GM19452 (cell line): ENCODE measurements around the gene DNAJC12.
"Not testable (repeated sequence)": the region's sequence is repeated elsewhere in the genome, so short reads cannot be mapped to it uniquely, and the experiment has no call there.

Experiments used
- ATAC-seq: cut with Tn5 transposase; IDR thresholded peaks from one replicate; pipeline ENCODE4 v1.9.1; 2021; ENCODE audit not compliant: unreplicated experiment

DNAJC12 gene

DNA sequence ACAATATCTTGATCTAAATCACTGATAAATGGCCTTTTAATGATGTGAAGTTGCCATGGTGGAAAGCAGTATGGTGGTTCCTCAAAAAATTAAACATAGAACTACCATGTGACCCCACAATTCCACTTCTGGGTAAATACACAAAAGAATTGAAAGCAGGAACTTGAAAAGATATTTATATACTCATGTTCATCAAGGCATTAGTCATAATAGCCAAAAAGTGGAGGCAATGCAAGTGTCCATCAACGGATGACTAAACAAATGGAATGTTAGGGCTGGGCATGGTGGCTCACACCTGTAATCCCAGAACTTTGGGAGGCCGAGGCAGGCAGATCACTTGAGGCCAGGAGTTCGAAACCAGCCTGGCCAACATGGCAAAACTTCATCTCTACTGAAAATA is 2.0 kb upstream of the DNAJC12 start:
- no peak for ATAC-seq

DNA sequence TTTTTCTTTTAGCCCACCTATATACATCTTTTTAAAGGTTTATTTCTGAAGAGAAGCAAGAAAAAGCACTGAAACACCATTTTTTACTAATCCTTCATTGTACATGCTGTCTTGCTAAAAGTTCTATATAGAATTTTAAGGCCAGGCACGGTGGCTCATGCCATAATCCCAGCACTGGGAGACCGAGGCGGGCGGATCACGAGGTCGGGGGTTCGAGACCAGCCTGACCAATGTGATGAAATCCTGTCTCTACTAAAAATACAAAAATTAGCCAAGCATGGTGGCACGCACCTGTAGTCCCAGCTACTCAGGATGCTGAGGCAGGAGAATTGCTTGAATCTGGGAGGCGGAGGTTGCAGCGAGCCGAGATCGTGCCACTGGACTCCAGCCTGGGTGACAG is 1.5 kb upstream of the DNAJC12 start:
- ATAC-seq: not testable (repeated sequence)

DNA sequence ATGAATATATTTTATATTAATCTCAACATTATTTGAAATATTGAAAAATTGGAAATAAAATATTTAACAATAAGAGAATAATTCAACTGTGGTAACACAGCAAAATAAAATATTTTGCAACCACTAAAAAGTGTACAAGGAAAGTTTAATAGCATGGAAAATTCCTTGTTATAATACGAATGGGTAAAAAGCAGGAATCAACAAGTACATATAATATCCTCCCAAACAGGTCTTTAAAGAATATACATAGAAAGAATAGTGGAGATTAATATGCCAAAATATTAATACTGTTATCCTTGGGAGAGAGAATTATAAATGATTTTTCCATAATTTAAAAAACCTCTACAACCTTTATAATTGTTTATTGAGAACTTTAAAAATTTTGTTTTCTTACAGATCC is 1.0 kb downstream of the DNAJC12 start:
- no peak for ATAC-seq

DNA sequence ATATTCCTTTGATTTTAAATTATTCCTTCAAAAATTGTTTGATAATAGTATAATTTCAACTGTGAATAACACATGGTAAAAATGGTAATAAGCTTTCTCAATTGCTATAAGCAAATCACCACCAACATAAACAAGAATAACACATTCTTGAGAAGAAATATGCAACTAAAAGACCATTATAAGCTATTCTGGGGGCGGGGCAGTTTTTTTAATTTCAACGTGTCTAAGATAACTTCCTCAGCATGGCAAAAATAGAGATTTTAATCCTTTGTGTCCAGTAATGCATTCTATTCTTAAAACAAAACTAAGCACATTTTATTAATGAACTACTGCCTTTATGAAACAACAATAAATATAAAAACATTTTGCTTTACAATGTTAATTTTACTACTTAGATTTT is 1.5 kb downstream of the DNAJC12 start:
- ATAC-seq: no peak

DNA sequence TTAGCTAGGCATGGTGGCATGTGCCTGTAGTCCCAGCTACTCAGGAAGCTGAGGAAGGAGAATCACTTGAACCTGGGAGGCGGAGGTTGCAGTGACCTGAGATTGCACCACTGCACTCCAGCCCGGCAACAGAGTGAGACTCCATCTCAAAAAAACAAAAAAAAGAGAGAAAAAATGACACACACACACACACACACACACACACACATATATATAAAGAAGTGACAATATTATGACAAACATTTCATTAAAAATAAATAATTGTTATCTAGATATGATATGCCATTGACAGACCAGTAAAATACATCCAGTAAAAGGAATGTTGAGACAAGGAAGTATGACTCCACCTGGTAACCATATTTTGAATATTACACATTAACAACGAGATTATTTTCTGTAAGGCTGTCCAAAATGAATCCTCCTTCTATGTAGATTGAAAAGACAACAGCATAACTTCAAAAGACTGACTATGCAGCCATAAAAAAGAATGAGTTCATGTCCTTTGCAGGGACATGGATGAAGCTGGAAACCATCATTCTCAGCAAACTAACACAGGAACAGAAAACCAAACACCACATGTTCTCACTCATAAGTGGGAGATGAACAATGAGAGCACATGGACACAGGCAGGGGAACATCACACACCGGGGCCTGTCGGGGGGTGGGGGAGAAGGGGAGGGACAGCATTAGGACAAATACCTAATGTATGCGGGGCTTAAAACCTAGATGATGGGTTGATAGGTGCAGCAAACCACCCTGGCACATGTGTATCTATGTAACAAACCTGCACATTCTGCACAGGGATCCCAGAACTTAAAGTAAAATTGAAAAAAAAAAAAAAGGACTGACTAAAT is 2.2 kb downstream of the DNAJC12 start:
- ATAC-seq: not testable (repeated sequence)

DNA sequence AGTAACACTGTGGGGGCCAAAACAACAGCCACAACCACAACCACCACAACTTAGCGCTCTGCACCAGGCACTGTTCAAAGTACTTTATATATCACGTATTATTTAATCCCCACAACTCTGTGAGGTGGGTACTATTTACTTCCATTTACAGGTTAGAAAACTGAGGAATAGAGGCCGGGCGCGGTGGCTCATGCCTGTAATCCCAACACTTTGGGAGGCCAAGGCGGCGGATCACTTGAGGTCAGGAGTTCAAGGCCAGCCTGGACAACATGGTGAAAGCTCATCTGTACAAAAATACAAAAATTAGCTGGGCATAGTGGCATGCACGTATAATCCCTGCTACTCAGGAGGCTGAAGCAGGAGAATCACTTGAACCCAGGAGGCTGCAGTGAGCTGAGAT is 3.6 kb downstream of the DNAJC12 start:
- ATAC-seq: no peak

DNA sequence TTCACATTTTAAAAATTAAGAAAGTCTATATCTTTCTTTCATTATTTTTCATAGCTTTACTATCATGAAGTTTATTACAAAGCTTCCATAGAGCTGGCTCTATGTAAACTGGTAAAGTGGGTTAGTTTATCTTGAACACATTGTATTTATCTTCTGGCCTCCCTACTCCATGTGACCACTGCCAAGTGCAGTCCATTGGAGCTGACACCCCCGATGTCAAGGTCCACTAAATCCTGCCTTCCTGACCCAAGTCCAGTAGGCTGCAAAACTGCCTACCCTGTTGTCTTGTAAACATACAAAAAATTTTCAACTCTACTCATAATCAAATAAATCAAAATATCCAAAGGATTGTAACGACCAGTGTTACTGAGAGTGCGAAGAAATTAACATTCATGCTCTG is 10.2 kb downstream of the DNAJC12 start:
- ATAC-seq: no peak

DNA sequence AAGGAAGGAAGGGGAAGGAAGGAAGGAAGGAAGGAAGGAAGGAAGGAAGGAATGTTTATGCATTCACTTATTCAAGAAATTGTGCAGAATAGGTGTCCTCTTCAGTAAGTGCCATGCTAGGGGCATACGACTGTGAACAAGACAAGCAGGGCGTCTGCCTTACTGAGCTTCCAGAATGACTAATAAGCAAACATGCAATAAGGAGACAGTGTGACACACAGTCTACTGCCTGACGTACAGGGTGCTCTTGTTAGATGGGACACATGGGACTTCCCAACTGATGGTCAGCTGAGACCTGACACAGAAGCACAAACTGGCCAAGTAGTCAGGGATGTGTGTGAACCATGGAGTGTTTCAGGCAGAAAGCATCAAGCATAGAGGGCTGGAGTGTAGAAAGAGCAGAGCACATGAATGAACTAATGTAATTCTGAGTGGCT is 18.2 kb downstream of the DNAJC12 start:
- no peak for ATAC-seq

DNA sequence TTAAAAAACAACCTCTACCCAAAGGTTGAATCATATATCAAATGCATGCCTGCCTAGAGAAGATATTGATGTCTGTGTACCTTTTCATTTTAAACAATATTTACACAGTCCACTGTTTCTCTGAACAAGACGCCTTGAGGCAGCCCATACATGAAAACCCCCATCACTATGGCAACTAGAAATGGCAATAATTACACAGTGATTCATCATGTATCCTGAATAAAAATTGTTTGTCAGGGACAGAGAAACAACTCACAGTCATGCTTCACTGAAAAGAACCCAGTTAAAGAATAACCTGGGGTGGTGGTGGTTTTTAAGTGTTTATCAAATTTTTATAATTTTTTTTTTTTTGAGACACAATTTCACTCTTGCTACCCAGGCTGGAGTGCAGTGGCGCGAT is 19.7 kb downstream of the DNAJC12 start:
- ATAC-seq: no peak

DNA sequence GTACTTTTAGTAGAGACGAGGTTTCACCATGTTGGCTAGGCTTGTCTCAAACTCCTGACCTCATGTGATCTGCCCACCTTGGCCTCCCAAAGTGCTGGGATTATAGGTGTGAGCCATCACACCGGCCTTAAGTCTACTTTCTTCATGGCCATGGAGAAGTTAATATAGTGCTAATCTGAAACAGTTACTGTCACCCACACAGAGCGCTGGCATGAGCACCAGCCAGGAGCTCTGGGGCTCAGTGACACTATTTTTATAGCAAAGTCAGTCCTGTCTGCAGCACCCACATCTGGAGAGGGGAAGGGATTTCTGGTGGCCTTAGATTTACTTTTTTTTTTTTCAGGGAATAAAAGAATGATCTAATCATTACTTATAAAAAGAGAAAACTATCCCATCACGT is 21.3 kb downstream of the DNAJC12 start:
- no peak for ATAC-seq

DNA sequence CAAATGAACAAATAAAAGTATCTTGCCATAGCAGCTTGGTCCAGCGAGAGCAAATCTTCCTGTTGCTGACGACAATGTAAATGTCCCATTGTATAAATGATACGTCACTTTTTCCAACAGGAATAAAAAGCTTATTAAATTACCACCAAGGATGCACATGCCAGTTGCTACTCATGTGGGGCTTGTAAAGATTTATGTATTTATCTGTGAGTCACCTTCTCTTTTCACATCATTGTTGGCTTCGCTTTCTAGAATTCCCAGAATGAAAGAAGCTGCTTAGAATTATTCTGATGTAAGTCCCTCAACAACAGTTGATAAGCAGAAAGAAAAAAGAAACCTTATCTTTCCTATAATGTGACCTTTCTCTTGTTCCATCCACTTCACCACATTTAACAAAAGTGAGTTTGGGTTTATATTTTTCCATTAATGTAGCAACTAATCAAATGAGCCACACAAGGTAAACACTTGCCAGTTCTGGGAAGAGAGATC is 22.4 kb downstream of the DNAJC12 start:
- no peak for ATAC-seq

DNA sequence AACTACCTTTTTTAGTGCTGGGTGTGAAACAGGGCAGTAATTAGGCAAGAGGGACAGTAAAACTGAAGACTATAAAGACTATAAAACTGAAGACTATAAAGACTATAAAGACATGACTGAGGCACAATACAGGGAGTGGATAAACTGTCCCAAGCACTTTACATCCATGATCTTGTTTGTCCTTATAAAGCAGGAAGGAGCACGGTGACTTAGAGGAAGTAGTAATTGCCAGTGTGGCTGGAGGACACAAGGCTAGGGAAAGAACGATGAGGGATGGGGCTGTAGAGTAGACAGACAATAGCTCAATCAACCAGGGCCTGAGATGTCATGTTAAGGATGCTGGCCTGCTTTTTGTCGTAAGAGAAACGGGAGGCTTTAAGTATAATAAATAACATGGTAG is 26.0 kb downstream of the DNAJC12 start:
- ATAC-seq: no peak

DNA sequence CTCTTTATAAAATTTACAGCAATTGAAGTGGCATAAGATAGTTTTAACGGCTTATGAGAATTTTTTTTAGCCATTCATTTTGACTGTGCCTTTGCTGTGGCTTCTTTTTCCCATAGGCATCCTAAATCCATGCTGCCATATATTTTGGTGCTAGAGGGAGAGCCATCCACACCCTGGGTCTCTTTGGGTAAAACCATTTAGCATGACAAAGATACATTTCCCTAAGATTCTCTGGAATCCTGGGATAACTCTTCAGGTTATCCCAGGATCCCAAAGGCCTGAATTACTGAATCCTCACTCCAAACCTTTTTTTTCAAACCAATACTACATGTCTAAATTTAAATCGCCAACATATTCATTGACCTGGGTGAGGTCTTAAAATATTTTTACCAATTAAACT is 28.9 kb downstream of the DNAJC12 start:
- no peak for ATAC-seq

DNA sequence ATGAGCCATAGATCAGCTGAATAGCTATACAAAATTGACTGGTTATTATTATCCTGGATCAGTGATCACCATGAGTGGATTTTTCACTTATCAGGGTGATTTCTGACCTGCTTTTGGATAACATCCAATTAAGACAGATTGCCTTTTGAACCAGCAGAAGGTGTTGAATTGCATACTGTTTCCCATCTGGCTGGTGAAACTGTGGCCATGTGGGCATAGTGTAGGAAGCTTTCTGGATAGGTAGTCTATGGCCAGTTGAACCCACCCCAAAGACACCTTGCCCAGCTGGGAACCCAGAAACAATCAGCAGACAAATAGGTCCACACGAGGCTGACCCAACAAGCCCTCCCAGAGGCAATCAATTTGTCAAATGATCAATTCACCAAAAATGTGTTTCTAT is 29.3 kb downstream of the DNAJC12 start:
- ATAC-seq: no peak

DNA sequence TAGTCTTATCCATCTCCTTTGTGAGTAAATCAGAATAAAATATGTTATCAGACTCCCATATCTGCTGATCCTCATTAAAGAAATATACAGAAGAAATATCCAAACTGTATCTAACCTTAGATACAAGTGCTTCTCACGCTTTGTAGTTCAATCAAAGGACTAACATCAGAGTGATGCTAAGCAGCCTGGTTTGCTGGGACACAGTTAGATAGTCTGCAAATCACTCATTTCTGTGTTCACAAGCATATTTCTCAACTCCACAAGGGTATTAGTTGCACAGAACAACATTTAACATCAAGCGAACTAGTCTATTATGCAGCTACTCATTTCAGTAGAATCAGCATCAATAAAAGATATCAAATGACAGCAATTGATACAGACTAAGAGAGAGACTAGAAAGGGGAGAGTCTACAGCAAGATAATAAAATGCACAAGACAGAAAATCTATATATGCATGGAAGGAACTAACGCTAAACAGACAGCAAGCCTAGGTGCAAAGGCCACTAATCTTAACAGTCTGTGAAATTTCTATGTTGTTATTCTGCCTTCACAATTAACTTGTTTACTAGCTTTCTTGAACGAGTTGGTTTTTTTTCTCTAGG is 30.0 kb downstream of the DNAJC12 start:
- ATAC-seq: no peak

DNA sequence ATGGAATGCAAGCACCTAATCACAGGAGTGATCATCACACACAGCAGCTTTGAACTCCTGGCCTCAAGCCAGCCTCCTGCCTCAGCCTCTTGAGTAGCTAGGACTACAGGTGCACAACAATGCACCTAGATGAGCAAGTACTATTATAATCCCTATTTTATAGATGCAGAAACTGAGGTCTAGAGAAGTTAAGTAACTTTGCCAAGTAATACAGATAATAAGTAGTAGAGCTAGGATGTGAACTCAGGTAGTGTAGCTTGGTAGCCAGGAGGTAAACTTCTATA is 33.7 kb downstream of the DNAJC12 start:
- no peak for ATAC-seq

DNA sequence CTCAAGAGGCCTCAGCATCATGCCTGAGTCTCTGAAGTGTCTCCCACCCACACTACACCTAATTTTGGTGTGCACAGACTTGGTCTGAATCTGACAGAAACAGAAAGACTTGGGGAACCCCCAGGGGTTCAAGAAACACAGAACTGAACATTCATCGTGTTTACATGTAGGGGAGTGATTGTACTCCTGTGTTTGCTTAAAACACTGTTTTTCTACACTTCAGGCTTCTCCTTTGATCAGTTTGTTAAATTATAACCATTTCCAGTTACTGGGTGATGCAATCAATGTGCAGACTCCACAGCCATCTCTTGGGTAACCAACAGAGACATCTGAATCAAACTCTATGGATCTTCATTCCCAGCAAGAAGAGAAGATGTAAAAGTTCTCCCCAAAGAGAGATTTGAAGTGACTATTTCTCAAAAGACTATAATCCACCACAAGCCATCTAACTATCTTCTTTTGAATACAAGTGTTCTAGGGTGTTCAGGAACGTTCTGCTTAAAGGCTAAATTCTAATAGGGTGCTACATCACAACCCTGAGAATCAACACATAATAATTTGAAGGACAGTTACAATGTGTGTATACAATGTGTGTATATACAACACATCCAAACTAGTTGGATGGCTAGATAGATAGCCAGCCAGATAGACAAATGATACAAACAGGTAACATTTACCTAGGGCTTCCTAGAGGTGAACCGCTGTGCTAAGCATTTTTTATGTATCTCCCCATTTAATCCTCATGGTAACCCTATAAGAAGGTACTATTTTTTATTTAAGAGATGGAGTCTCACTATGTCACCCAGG is 34.2 kb downstream of the DNAJC12 start:
- no peak for ATAC-seq

DNA sequence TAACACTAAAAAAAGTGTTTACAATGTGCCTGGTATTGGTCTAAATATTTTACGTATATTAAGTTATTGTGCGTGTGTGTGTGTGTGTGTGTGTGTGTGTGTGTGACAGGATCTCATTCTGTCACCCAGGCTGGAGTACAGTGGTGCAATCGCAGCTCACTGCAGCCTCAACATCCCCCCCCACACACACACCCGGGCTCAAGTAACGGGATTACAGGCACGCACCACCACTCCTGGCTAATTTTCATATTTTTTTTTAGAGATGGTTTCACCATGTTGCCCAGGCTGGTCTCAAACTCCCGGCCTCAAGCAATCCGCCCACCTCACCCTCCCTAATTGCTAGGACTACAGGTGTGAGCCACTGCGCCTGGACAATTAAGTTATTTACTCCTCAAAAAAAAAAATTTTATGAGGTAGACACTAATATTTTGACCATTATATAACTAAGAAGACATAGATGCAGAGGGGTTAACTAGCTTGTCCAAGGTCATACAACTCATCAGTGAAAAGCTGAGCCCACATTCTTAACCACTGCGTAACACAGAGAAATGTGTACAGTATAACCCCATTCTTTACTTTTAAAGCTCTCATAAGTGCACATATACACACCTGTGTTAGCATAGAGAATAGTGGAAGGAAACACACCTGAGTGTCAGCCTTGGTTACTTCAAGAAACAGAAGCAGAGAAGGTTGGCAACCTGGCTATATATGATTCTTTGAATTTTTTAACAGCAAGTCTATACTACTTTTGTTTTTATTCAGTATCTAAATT is 35.0 kb downstream of the DNAJC12 start:
- no peak for ATAC-seq

DNA sequence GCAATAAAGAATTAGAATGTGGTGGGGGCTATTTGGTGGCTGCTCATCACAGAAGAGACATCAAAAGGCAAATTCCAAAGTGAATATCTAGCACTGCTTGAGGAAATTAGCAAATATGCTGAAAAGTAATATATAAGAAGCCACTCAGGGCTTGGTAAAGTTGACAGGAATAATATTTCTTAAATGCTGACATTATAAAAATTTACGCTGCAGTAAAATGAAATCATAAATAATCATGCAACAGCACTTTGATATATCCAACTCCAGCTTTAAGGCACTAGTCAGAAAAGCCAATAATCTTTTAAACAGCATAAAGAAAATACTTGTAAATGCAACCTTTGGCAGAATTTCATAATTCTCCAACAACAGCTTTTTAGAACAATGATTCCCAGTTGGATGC is 36.9 kb downstream of the DNAJC12 start:
- no peak for ATAC-seq

DNA sequence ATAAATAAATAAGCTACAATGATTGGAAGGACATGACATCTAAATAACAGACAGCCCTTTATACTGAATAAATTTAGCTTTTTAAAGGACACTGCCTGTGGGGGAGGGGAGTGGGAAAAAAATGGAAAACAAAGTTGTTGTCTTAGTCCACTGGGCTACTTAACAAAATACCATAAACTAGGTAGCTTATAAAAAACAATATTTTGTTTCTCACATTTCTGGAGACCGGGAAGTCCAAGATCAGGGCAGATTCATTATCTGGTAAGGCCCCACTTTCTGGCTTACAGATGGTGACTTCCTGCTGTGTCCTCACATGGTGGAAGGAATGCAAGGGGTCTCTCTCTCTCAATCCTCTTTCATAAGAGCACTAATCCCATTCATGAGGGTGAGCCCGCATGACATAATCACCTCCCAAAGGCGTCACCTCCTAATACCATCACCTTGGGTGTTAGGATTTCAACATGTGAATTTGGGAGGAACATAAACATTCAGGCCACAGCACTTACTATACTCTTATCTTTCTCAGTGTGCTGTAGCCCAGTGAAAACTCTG is 43.0 kb downstream of the DNAJC12 start:
- ATAC-seq: no peak

DNA sequence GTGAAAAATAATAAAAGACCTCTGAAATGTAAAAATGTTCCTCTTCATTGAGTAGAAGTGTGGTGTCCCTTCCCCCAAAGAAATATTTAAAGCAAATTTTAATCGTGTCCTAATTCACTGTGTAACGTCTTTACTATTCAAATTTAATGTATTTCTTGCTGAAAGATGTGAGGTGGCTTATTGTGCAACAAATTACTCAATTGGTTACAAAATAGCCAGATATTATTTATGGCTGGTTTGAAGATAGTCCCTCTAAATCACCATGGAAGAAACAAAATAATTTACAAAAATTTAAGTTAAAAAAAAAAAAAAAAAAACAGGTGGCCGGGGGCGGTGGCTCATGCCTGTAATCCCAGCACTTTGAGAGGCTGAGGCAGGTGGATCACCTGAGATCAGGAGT is 43.7 kb downstream of the DNAJC12 start:
- ATAC-seq: no peak
